Vagina (tissue), 2 donors: Measurements from ENCODE around the gene CD96.

Experiments
- CTCF ChIP-seq, 3 experiments: fragments of 450-650 bp in 2 of 3; fragments of 200-600 bp in 1 of 3; sonication (generic) in 1 of 3; IDR thresholded peaks; one replicate each; pipeline ENCODE4 v1.5.1; 2017 to 2019; ENCODE audit warnings: antibody characterized with exemption in 3 of 3, mild to moderate bottlenecking in 2 of 3, moderate library complexity in 2 of 3
- POLR2A ChIP-seq, 2 donors: fragments of 450-650 bp; IDR thresholded peaks; one replicate each; pipeline ENCODE4 v1.6.1; 2017; ENCODE audit warnings: antibody characterized with exemption in 2 of 2, mild to moderate bottlenecking in 2 of 2, moderate library complexity in 2 of 2

- TF ChIP-seq POLR2A (IDR thresholded peaks at IDR 0.05) (no peak), CTCF (IDR thresholded peaks at IDR 0.05) (no peak)
Measured at GRCh38 chr3:111668326-111668725, 126.3 kb downstream of the CD96 start.
